HL-60 (cell line): ENCODE data around the gene GRIFIN.

Experiments
- DNase-seq, 2 experiments: peaks; one replicate each; pipeline ENCODE4 v3.0.0-alpha.2; 2010 to 2020; ENCODE audit warnings: low read depth in 1 of 2, low spot score in 1 of 2
- H3K27ac ChIP-seq: fragments of 250-450 bp; sonication (Bioruptor Pico); replicated peaks from 2 replicates; pipeline ENCODE4 v1.5.1; 2020; ENCODE audit warnings: mild to moderate bottlenecking, moderate library complexity
- H3K27me3 ChIP-seq: fragments of 250-450 bp; sonication (Bioruptor Pico); 2 replicates; pipeline ENCODE4 v1.5.1; 2021; ENCODE audit warnings: mild to moderate bottlenecking, moderate library complexity; ENCODE audit not compliant: insufficient read depth, poor library complexity, severe bottlenecking
- H3K4me3 ChIP-seq: replicated peaks from 2 replicates; pipeline ENCODE4 v1.5.1; 2011; ENCODE audit warnings: mild to moderate bottlenecking, control low read depth, low read length; ENCODE audit not compliant: insufficient read depth
- CTCF ChIP-seq: IDR thresholded peaks from one replicate; pipeline ENCODE4 v1.5.1; 2011; ENCODE audit warnings: low read length, control low read depth, inconsistent platforms; ENCODE audit not compliant: insufficient read depth
- GABPA ChIP-seq: IDR thresholded peaks from 2 replicates; pipeline ENCODE4 v1.6.1; 2012; ENCODE audit warnings: low read depth
- POLR2AphosphoS5 ChIP-seq: IDR thresholded peaks from 2 replicates; pipeline ENCODE4 v1.6.1; 2012; ENCODE audit warnings: low read depth
- REST ChIP-seq: IDR thresholded peaks from 2 replicates; pipeline ENCODE4 v1.6.1; 2012; ENCODE audit warnings: low read depth; ENCODE audit not compliant: insufficient replicate concordance
- SPI1 ChIP-seq: IDR thresholded peaks from 2 replicates; pipeline ENCODE4 v1.6.1; 2012; ENCODE audit warnings: low read depth, mild to moderate bottlenecking, borderline replicate concordance

The GRIFIN gene

DNA sequence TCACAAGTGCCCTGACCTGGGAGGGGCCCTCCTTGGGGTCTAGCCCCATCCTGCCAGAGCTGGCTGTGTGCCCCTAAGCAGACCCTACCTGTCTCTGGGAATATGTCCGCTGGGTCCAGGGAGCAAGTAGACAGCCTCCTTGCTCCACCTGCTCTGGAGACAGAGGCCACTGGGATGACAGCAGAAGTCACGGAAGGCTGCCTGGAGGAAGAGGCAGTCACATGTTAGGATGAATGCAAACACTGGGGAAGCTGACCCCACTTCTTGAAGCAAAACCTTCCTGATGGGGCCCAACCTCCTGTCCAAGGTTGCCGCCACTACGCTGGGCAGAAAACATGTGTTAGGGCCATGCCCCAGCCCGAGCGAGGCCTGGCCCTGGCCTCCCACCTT is 31.7 kb upstream of the GRIFIN start:
- H3K27ac ChIP-seq: no peak overlapping the region
- TF ChIP-seq POLR2AphosphoS5 (no peak), GABPA (no peak)
- DNase-seq: no peak
- H3K27me3 ChIP-seq: no peaks in the 10 kb centered on the region
- H3K4me3 ChIP-seq: no peak overlapping the region

DNA sequence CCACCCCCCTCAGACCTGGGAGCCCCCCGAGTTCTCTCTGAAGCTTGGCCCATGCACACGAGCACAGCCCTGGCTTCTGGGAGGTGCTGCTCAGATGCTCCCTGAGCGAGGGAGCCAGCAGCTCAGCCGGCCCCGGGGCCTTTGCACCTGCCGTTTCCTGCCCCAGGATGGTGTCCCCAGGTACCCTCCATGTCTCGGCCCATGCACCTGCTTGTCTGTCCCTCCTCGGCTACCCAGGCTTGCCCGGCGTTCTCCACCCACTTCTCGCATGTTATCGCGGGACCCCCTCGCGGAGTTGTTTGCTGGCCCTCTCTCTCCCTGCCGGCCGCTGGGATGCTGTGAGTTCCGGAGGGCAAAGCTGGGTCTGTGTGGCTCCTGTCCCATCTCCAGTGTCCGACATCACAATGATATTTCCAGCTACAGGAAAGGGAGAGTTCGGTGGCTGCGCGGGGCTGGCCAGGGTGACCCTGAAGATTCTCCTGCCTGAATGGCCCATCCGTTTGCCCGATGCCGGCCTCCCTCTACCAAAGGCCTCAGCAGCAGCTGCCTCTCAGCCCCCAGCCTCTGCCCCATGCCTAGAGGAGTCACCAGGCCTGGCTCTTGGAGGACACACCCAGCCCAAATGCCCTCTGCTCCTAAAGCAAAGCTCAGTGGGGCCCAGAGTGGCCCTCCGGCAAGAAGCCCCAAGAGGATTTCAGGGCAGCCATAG is 31.2 kb upstream of the GRIFIN start:
- TF ChIP-seq SPI1: no peak
- Histone ChIP-seq H3K4me3 (no peak overlapping the region), H3K27me3 (no peaks in the 10 kb centered on the region), H3K27ac (no peak overlapping the region)
- DNase-seq: no peak

DNA sequence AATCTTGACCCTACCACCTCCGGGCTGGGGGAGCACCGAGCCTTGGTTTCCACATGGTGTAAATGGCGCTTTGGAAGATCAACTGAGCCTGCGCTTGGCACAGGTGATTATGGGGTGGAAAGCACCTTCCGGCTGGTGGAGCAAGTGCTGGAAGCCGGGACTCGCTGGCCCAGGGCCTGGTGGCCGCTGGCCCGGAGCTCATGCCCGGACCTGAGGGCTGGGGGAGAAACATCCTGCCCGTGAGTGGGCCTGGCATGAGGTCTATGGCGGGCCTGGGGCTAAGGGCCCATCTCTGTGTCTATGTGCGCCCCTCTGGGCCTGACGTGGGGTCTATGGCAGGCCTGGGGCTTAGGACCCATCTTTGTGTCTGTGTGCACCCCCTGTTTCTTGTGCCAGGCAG is 29.2 kb upstream of the GRIFIN start:
- H3K27ac ChIP-seq: no peak overlapping the region
- no peaks in the 10 kb centered on the region for H3K27me3 ChIP-seq
- DNase-seq: no peak
- TF ChIP-seq CTCF (no peak), GABPA (no peak)
- H3K4me3 ChIP-seq: no peak overlapping the region

- H3K27ac ChIP-seq: no peak overlapping the region
- no peak overlapping the region for H3K4me3 ChIP-seq
- DNase-seq: no peak
- no peak for TF ChIP-seq REST
- TF ChIP-seq POLR2AphosphoS5: no peak
- TF ChIP-seq GABPA: no peak
- no peak for TF ChIP-seq SPI1
- TF ChIP-seq CTCF: no peak
- H3K27me3 ChIP-seq: no peaks in the 10 kb centered on the region
Measured at GRCh38 chr7:2504889-2505375, 28.7 kb upstream of the GRIFIN start.

DNA sequence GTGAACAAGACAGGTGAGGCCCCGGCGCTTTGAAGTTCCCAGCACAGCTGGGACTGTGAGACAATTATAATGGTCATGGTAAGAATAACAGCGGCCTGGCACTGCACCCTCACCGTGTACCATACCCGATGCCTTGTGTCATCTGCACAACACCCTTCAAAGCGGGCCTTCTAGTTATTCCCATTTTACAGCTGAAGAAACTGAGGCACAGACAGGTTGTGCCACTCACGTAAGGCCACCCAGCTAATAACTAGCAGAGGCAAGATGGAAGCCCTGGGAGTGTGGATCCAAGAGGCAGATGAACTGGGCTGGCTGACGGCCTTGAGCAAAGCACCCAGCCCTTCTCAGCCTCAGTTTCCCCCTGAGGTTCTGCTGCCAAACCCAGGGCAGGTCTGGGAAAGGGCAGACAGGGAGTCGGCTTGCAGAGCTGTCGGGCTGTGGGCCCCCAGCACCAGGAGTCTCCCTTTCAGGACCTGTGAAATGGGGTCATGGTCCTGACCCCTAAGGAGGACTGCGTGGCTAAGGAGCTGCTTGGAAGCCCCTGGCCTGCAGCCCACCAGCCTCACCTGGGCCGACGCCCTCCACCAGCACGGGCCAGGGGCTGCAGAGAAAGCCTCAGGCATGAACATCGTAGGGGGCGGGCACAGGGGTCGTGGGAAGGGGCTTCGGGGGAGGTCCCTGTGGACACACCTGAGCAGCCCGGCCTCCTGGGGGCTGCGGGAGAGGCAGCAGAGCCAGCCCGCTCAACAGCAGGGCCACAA is 28.1 kb upstream of the GRIFIN start:
- TF ChIP-seq CTCF (no peak), REST (no peak), GABPA (no peak), POLR2AphosphoS5 (no peak), SPI1 (no peak)
- Histone ChIP-seq H3K4me3 (no peak overlapping the region), H3K27me3 (no peaks in the 10 kb centered on the region), H3K27ac (no peak overlapping the region)
- no peak for DNase-seq
